Measurements from ENCODE around the gene CNTN5. TPM values are rescaled to one million over a fixed set of nuclear protein-coding genes. Genes with fewer than 3 reads are reported as not detected.

Gene CNTN5
- polyA plus RNA-seq, 10 donors = 1.7 to 5.6 (median 3.6) TPM

DNA sequence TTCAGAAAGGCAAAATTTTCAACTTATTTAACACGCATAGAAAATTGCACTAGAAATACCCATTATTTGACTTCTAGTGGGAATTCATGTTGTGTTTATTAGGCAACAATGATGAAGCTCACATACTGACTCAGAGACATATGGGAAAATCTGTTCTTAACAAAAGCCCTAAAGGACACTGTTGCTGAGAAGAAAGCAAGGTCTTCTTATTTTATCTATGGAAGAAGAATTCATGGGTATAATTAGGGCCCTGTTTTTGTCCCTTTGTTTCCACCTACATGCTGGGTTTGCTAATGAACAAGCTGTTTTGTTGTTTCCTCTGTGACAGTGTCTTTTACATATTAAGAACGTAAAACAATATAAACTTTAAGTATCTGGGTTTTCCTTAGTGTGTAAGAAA lies 1059.6 kb downstream of the CNTN5 start:
- no peak for DNase-seq

DNA sequence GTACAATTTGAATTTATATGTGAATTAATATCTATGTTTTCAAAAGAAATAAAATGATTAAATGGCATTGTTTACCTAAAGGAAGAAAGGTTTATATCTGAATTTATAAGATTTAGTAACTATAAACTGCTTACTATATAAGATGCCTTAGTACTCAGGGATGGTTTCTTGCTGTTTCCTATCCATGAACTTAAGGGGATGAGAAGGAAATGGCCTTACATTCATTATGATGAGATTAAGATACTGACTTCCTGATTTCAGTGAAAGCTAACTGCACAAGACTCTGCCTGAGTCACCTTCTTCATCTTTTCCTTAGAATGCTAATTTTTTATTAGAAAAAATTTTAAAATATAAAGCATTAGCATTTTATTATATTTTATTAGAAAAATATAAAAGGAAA lies 1060.1 kb downstream of the CNTN5 start:
- no peak for DNase-seq

DNA sequence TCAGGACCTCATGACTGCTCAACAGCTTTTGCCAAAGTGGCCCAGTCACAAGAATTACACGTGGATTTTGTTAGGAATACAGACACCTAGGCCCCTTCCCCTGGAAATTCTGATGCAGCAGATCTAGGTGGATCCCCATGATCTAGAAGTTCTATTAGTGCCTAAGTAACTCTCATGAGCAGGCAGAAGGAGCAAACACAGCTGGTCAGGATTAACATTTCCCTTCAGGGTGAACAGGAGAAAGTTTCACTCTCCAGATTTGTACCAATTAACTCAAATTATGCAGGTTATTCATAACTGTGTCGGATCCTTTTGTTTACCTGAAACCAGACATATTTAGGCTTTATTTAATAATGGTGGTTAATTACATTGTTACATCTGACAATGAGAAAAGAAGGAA lies 1072.9 kb downstream of the CNTN5 start:
- DNase-seq = no peak

DNA sequence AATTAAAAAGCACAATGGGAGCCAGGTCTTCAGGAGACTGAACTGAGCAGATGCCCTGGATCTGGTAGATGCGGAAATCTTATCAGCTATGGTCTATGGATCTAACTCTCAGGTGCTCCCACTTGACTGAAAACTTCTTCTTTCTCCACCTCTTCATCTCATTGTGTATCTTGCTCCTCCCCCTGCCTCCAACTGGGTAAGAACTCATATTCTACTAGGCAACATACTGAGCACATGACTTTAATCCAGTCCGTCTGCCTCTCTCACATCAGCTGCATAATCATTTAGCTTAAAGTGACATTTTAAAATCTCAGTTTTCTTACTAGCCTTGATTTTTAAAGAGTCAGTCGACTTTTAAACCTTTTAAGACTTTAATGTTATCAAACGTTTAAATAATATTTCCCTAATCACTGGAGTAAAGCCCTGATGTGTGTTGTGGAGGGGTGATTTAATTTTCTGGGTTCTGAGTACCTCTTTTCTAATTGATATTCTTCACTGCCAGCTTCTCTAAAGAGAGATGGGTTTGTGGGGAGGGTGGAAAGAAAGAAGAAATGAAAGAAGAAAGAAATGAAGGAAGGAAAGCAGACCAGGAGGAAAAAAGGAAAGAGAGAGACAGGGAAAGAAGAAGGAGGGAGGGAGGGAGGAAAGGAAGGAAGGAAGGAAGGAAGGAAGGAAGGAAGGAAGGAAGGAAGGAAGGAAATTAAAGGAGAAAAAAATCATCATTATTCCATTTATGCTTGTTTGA lies 1073.5 kb downstream of the CNTN5 start:
- no peak for DNase-seq

DNA sequence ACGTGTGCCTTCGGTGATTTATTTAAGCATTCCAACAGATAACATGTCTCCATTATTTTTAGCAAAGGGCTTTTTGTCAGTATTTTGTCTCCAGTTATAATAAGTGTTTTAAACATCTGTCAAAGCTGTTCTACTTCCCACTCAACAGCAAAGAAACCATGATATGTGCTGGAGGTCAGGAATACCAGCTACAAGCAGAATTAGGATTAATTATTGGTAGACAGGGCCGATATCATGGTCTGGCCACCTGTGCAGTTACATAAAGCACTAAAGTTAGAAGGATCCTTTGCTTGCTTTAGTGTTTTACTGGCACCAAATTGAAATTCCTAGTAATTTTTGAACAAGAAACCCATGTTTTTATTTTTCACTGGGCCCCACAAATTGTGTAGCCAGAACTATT lies 1075.1 kb downstream of the CNTN5 start:
- no peak for DNase-seq

DNA sequence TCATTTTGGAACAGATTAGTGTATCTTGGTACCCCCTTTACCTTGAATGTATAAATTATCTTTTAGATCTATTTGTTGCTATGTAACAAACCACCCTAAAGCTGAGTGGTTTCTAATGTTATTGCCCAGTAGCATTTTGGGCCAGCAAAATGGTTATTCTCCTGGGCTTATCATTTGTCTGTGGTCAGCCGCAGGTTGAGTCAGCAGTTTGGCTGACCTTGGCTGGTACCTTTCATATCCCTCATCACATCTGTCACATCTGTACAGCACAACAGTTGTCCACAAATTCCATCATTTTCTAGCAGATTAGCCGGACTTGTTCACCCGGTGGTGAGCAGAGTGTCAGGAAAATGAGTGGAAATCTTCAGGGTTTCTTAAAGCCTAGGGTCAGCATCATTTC lies 1077.8 kb downstream of the CNTN5 start:
- DNase-seq = no peak

DNA sequence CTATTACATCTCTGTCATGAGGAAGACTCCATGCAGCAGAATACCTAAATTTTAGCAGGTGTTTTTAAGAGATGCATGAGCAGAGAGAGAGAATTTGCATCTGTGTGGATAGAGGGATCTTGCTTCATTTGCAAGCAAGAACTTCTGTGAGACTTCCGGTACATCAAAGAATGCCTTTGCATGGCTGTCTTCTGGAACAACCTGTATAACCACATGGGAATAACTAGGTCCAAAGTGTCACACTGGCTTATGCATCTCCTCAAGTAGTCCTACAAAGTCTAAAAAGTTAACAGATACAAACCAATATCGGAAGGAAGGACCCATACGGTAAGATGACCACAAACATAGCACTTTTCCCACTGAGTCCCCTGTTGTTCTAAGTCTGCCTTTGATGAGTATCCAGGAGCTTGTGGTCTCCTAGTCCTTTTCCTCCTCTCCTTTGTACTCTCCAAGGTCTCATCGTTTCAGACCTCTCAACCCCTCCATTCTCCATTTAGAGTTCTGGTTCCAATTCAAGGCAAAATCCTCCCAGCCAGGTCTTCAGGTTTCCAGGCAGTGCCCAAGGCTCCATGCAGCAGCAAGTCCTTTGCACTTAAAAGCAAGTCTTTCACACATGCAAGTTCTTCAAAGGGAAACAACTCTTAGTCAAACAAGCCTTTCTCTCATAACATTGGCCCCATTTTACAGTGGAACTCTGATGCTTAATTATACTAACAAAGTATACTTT lies 1084.7 kb downstream of the CNTN5 start:
- DNase-seq = no peak

DNA sequence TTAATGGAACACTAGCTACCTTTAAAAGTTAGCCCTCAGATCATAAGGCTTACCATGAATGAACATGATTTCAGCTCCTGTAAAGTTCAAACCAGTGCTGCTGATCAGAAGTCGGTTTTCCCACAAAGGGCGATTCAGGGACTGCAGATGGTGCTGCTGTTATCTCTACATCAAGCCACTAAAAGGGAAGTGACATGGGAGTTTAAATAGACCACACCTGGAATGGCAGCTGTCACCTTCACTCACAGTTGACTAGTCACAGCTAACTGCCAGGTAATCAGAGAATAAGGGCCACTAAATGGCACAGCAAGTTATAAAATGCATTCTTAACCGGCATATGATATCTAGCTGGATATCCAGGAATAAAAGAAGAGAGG lies 1085.2 kb downstream of the CNTN5 start:
- no peak for DNase-seq

DNA sequence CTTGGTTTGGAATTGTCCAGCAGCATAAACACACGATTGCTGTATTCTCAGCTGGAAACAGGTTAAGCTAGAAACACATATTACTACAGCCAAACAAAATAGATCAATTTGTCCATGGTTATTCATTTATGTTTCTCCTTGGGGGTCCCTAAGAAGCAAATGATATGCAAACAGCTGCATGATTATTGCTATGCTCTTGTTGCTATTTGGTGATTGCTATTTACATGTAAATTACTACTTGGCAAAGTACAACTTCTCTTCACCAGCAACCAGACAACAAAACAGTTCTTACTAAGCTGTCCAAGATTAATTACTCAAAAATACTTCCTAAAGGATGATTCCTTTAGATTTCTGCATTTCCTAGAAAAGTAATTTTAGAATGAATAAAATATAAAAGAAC lies 1098.4 kb downstream of the CNTN5 start:
- peak in 1 of 3 donors; percentile 36 for DNase-seq

DNA sequence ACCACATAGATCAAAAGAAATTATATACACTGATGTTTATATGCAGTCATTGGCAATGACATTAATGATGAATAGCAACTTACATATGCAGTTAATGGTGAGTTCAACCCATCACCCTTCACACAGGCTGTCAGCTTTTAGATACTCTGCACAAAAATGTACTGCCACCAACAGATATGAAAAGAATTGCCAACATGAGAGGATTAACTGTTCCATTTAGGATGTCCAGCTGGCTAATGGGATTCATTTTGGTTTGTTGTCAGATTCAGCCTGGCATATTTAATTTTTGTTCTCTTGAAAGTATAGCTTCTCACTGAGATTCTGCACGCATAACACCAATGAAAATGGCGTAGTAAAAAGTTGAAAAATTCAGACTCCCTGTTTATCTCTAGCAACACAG lies 1112.4 kb downstream of the CNTN5 start:
- no peak for DNase-seq

DNA sequence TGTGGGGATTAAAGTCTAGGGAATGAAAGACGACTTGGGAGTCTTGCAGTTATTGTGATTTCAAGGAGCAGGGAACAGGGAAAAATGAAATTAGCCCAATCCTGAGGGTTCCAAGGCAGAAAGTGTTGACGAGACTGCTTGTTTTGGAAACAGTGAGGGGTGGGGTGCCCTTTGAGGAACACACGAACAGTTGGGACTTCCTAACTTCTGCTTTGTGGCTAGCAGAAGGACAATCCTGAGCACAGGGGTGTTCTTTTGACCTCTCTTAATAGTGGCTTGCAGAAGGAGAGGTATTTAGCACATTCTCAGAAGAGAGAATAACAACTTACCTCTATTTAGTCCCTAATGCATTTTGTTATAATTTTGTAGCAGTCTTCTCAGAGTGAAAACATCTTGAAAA lies 1120.5 kb downstream of the CNTN5 start:
- no peak for DNase-seq

DNA sequence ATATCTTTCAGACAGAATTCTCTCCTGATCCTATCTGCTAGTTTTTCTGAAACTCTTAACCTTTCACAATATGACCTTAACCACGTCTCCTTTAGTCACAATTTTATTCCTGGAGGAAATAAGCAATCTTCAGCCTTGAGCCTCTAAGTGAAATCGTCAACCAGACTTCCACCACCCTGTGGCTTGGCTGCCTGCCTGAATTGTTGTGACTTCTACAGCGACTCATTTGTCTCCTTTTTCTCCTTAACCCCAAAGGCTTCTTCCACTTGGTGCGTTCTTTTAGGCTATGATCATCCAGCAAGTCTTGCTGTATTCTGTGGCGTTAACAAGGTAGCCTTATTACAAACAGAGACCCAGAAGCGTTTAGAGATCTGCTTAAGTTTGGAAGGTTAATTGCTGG lies 1131.2 kb downstream of the CNTN5 start:
- no peak for DNase-seq

DNA sequence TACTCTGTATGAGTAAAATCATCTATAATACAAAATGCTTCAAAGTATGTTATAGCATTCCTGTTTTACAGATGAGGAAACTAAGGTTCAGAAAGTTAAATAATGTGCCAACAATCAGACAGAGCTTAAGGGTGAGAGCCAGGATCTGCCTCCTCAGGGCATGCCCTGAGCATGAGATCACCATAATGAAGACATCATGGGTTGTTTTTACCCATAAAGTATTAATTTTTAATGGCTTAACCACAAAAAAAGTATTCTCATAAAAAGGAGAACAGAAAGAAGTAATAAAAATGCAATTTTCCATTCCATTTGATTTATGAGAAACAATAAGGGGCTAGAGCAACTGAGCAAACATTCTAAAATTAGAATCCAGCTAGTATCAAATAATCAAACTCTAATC lies 1132.0 kb downstream of the CNTN5 start:
- no peak for DNase-seq

DNA sequence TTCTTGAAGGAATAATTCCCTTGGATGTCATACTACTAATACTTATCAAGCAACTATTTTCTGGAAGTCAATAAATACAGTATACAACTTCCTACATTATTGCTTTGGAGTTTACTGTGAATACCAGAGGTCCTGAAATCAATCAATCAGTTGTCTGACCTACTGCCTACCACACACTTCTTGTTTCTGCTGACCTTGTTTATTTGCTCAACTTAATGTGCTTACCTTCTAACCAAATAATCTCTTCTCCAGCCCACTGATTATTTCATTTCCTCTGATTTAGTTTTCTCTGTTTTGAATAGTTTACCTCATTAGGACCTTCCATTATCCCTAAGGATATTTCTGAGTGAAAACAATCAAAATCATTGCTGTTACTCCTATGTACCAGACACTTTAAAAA lies 1142.7 kb downstream of the CNTN5 start:
- no peak for DNase-seq

DNA sequence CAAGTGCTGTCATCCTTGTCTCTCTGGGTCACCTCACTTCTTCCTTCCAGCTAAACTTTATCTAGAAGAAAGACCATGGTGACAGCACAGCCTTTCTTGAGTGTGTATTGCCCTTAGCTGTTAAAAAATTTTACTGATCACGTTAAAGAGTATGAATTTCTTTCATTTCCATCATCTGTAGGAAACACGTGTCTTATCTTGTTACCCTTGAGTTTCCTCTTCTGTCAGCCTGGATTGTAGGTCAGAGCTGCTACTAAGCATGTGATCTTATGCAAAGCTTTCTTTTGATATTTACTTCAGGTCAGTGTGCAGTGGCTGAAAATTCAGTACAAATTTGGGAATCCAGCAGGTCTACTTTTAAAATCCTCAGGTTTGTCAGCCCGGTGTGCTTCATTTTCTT lies 1154.1 kb downstream of the CNTN5 start:
- no peak for DNase-seq

DNA sequence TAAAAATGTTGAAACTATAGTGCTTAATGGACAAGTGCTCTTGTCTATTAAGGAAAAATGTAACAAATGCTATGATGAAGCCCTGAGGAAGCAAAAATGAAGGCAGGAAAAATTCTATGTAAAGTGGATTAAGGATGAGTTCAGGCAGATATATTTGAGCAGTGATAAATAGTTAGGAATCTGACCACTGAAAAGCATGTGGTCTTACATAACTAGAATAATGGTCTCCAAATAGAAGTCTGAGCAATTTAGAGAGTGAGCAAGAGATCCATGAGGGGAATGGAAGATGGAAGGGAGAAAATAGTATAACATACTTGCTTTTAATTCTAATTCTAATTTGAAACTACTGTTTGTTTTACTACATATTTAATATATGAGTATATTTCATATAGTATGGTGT lies 1155.7 kb downstream of the CNTN5 start:
- DNase-seq = no peak

DNA sequence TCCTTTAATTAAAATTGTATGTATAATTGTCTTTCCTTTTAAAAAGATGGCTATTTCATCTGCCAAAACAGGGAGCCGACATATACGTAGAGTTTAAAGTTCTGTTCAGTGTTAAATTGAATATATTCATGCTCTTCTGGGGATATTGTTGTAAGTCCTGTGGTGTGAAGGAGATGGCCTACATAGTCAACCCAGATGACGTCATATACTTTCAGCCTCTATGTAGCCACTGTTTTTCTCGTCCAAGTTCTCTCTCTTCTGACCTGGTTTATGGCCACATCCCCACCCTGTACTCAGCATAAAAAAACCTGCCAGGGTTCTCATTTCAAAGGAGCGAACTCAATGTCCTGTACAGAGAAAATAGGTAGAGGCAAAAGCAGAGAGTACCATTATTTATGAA lies 1156.9 kb downstream of the CNTN5 start:
- no peak for DNase-seq

DNA sequence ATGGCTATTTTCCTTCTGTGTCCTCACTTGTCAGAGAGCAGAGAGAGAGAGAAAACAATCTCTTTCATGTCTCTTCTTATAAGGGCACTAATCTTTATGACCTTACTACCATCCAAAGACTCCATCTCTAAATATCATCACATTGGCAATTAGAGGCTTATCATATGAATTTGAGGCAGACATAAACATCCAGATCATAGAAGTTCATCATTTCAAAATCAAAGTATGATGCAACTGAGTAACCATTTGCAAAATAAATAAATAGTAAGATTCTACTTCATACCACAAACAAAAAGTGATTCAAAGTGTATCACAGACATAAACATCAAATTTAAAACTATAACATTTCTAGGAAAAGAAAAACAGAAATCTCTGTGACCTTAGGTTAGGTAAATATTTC lies 1161.6 kb downstream of the CNTN5 start:
- no peak for DNase-seq

DNA sequence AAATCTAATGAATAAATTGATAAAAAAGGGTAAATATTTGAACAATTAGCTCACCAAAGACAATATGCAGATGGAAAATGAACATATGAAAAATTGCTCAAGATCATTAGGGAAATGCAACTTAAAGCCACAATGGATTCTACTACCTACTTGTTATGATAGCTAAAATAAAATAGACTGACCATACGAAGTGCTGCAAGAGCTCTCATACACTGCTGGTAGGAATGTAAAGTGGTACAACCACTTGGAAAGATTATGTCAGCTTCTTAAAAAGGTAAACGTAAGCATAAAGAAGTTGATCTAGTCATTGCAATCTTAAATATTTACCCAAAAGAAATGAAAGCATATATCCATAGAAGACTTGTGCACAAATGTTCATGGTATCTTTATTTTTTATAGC lies 1162.2 kb downstream of the CNTN5 start:
- DNase-seq = no peak

DNA sequence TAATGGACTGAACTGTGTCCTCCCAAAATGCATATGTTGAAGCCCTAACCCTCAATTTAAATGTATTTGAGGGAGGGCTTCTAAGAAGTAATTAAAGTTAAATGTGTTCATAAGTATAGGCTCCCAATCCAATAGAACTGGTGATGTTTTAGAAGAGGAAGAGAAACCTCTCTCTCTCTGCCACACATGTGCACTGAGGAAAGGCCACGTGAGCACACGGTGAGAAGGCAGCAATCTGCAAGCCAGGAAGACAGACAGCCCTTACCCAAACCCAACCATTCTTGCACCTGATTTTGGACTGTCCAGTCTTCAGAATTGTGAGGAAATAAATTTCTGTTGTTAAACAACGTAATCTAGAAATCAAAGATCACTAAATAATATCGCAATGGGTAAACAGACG lies 1164.8 kb downstream of the CNTN5 start:
- DNase-seq = no peak

DNA sequence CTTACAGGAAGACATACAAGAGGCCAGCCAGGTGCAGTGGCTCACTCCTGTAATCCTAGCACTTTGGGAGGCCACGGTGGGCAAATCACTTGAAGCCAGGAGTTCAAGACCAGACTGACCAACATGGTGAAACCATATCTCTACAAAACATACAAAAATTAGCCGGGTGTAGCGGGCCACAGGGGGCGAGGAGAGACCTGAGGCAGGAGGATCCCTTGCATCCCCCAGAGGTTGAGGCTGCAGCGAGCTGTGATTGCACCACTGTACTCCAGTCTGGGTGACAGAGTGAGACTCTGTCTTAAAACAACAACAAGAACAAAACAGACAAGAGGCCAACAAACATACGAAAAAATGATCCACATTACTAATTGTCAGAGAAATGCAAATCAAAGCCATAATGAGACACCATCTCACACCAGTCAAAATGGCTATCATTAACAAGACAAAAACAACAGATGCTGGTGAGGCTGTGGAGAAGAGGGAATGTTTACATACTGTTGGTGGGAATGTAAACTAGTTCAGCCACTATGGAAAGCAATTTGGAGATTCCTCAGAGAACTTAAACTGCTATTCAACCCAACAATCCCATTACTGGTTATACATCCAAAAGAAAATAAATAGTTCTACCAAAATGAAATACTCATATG lies 1167.5 kb downstream of the CNTN5 start:
- DNase-seq = no peak

DNA sequence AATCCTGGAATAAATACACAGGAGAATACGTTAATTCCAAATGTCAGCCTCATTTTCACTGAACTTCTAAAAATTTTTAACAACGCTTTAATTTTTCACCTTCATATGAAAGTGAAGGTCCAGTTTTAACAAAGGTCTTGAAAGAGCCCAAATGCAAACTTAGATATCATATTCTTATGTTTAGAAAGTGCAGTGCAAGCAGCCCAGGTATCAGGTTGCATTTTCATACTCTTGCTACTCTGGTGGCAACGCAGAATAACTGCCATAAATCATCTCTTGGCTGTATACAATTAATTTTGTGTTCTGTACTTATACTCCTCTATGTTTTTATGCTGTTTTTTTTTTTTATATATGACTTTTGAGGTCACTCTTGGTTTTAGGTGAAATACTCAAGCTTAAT lies 1169.6 kb downstream of the CNTN5 start:
- DNase-seq = no peak

DNA sequence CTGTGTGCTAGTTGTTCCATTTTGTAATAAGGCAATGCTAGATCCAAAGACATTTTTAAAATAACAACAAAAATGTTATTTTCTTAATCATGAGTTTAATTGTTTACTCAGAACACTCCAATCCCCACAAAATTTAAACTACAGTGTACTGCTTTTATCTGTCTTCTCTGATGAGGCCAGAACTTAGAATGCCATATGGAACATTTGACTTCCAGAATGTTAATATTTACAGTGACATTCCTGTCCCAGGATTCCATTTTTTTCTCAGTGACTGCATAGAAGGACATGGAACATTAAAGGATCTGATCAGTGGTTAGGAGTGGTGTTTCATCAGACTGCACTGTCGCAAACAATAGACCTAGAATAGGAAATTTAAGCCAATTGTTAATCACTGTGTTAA lies 1171.4 kb downstream of the CNTN5 start:
- DNase-seq = no peak
